D721Med (cell line): Measurements from ENCODE around the gene SH3BP4.
"Not testable (repeated sequence)": the region's sequence is repeated elsewhere in the genome, so short reads cannot be mapped to it uniquely, and the experiment has no call there.

Source experiments
- DNase-seq: peaks from one replicate; pipeline ENCODE4 v3.0.0; 2011; ENCODE audit warnings: low spot score; ENCODE audit not compliant: insufficient read length
- FAIRE-seq: peaks from 2 replicates; lab custom pipeline; 2011; peaks lifted over from hg19 to GRCh38; lab: Jason Lieb, UNC
- TF ChIP-seq, protein P1 (sequence below): IDR thresholded peaks from 2 replicates; pipeline ENCODE4 v1.5.1; 2012; ENCODE audit warnings: mild to moderate bottlenecking, control low read depth; ENCODE audit not compliant: insufficient read depth; ENCODE audit errors: missing control alignments

SH3BP4 gene

DNA sequence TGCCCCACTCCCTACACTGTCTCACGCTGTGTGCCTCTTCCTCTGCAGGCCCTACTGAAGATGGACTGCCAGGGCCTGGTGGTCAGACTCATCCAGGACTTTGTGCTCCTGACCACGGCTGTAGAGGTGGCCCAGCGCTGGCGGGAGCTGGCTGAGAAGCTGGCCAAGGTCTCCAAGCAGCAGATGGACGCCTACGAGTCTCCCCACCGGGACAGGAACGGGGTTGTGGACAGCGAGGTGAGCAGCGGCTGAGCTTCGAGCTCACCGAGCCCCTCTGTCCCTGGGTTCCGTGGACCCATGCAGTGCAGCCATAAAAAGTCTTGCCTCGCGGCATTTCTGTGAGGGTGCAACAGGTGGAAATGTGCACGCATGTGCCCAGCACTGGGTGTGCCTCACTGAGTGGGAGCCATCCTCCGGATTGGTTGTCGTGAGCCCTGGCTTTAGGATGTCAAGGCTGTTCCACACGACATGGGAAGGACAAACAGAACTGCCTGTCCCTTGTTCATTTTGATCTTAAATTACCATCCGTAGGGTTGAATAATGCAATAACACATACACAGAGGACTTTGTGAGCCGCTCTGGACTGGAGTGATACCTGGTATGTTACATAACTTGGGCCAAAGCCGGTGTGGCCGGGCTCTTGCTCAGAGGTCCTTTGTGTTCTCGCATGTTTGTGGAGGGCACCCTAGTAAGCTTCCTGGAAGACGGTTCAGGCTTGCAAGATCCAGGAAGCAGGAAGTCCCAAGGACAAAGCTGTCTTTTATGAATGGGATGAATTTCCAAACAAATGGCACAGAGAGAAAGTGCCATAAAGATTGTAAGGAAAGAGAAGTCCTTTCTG, 100.9 kb downstream of the SH3BP4 start:
- FAIRE-seq (no peak), DNase-seq (no peak)
- TF ChIP-seq, protein P1, sequence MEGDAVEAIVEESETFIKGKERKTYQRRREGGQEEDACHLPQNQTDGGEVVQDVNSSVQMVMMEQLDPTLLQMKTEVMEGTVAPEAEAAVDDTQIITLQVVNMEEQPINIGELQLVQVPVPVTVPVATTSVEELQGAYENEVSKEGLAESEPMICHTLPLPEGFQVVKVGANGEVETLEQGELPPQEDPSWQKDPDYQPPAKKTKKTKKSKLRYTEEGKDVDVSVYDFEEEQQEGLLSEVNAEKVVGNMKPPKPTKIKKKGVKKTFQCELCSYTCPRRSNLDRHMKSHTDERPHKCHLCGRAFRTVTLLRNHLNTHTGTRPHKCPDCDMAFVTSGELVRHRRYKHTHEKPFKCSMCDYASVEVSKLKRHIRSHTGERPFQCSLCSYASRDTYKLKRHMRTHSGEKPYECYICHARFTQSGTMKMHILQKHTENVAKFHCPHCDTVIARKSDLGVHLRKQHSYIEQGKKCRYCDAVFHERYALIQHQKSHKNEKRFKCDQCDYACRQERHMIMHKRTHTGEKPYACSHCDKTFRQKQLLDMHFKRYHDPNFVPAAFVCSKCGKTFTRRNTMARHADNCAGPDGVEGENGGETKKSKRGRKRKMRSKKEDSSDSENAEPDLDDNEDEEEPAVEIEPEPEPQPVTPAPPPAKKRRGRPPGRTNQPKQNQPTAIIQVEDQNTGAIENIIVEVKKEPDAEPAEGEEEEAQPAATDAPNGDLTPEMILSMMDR = no peak

DNA sequence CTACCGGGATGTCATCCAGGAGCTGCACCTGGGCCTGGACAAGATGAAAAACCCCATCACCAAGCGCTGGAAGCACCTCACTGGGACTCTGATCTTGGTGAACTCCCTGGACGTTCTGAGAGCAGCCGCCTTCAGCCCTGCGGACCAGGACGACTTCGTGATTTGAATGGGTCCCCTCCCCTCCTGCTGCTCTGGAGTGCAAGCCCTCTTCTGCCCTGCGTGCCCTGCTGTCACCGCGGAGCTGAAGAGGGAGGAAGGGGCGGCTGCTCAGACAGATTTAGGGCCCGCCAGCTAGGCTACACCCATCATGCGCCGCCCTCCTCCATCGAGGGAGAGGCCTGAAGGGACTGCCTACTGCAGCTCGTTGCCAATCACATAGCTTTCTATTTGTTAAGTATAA, 101.8 kb downstream of the SH3BP4 start:
- FAIRE-seq (no peak), DNase-seq (no peak)
- TF ChIP-seq, protein P1 = no peak

DNA sequence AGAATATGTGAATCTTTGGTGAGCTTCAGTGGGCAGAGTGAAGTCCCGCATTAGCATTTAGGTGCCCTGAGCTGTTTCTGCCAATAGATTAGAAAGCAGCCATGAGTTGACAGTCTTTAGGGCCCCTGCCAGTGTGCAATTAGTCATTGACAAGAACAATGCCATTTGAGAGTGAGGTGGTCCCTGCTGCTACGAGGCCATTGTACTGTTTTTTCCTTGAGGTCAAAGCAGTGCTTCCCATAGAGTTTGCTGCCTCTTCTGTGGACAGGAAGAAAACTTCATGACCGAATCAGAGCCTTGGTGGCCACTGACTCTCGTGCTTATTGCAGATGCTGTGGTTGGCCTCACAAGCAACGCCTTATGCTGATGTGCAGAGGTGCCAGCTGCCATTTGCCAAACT, 102.7 kb downstream of the SH3BP4 start:
- FAIRE-seq (no peak), DNase-seq (no peak)
- TF ChIP-seq, protein P1 = no peak

- no peak for DNase-seq
- FAIRE-seq = no peak
- TF ChIP-seq, protein P1 = no peak
Observed at GRCh38 chr2:235054919-235055318, 103.1 kb downstream of the SH3BP4 start.

- TF ChIP-seq, protein P1 = peak; percentile 59
- DNase-seq (peak; percentile 71), FAIRE-seq (no peak)
Observed at GRCh38 chr2:235055891-235056516, 104.2 kb downstream of the SH3BP4 start.

- TF ChIP-seq, protein P1 = no peak
- FAIRE-seq (no peak), DNase-seq (no peak)
Observed at GRCh38 chr2:235056768-235057167, 105.0 kb downstream of the SH3BP4 start.

- not testable (repeated sequence) for DNase-seq, FAIRE-seq
Observed at GRCh38 chr2:235057616-235058015, 105.8 kb downstream of the SH3BP4 start.
